GM21786 (cell line): ENCODE results near the gene ABHD17B.
"Not testable (repeated sequence)": the region's sequence is repeated elsewhere in the genome, so short reads cannot be mapped to it uniquely, and the experiment has no call there.

ENCODE experiments used
- ATAC-seq: cut with Tn5 transposase; IDR thresholded peaks from one replicate; pipeline ENCODE4 v1.9.1; 2021; ENCODE audit not compliant: unreplicated experiment

Gene ABHD17B

GRCh38 chr9:71916834-71917534 lies 6.0 kb upstream of the ABHD17B start:
- ATAC-seq = peak; percentile 75

- no peak for ATAC-seq
These were observed 4.5 kb upstream of the ABHD17B start for GRCh38 chr9:71915495-71915894.

DNA sequence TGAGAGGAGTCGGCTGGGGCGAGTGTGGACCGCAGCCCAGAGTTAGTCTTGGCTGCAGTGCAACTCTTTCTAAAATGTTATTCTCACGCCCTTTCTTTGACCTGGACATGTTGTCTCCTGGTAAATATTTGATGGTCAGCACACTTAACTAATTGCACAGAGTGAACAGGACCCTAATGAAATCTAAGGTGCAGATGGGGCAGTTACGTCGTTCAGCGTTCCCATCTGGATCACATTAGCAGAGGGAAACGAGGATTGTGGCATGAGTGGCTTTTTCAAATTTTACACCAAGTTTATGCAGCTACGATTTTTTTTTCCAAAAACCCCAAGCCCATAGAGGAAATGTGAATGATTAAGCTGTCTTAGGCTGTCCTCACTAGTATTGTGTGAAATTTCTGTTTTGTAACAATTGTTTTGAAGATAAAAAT lies 929 bp upstream of the ABHD17B start:
- ATAC-seq = no peak

- peak; percentile 6 for ATAC-seq
These were observed 338 bp downstream of the ABHD17B start for GRCh38 chr9:71910650-71911060.

DNA sequence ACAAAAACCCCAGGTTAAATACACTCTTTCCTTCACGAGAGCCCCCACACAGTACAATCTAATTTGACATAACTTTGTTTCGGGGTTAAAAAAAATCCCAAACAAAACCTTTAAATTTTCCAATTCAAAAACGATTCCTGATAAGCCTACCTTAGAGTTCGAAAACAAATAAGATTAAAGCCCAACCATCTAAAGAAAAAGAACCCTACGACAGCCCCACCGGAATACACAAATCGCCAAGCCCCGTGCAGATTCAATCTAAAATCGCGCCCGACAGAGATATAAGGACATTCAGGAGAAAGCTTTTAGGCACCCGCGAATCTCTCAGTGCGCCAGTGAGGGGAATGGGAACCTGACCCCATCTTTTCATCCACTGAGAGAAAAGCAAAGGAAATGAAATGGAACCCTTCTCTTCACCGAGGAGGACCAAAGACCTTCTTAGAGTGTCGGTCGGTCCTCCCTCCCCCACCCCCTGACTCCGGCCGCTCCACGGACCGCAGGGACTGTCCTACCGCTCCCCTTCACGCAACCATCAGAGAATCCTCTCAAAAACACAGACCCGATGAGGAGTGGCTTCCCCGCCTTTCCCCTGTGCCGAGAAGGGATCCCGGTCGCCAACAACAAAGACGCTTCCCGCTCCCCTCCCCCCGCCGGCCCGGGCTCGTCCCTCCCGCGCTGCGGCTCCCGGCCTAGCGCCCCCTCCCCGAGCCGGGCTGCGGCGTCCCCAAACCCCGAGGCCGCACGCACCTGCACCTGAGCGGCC lies 925 bp downstream of the ABHD17B start:
- ATAC-seq = peak; percentile 4

GRCh38 chr9:71908825-71909224 lies 2.2 kb downstream of the ABHD17B start:
- no peak for ATAC-seq

DNA sequence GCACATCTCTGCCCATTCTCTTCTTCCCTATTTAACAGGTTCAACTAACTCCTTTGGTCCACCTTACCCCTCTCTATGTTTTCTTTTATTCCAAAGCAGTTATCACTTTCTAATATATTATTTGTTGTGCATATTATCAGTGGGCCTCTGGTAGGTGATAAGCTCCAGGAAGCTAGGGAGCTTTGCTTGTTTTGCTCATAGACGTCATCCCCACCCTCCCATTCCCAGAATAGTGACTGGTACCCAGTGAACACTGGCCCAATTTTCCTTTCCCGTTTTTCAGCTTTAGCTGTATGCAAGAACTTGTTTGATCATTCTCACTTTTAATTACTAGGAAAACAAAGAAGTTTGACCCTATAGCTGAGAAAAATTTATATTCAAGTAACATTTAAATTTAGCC lies 6.9 kb downstream of the ABHD17B start:
- no peak for ATAC-seq

DNA sequence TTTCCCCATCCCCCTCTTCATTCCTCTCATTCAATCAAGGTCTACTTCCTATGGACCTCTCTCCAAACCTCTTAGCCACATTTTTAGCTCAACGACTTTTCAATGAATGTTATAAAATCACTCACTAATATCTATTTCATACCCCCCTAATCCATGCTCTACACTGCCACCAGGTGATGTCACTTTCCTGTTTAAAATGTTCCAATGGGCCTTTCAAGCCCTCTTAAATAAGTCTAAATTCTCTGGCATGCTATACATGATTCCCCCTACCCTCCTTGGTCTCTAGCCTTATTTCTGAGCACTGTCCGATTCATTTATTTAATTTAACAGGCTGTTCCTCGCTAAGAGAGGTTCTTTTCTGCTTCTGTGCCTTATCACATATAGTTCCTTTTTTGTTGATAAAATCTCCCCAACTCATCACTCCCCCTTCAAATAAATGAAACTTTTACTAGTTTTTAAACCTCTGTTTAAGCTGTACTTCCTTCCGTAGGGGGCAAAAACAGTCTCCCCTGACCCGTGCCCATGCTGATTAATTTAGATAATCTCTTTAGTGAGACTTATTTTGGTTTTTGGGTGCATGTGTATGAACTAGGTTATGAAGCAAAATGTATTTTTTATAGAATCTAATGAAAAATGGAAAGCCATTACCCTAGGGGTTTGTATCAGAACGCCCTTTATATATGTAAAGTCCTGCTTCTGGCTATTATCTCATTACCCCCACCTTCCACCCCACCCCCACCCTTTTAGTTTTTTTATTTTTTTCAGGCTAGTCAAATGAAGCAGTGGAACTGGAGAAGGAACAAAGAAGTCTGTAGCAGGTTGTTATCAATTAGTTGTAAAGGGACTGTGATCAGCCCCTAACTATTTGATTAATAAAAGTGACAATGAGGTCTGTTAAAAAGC lies 9.0 kb downstream of the ABHD17B start:
- no peak for ATAC-seq

DNA sequence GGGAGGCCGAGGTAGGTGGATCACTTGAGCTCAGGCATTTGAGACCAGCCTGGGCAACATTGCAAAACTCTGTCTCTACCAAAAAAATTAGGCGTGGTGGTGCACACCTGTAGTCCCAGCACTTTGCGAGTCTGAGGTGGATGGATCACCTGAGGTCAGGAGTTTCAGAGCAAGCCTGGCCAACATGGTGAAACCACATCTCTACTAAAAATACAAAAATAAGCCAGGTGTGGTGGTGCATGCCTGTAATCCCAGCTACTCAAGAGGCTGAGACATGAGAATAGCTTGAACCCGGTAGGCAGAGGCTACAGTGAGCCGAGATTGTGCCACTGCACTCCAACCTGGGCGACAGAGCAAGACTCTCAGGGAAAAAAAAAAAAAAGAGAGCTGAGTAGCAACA lies 12.2 kb downstream of the ABHD17B start:
- not testable (repeated sequence) for ATAC-seq

GRCh38 chr9:71897577-71897976 lies 13.4 kb downstream of the ABHD17B start:
- ATAC-seq = peak; percentile 59

DNA sequence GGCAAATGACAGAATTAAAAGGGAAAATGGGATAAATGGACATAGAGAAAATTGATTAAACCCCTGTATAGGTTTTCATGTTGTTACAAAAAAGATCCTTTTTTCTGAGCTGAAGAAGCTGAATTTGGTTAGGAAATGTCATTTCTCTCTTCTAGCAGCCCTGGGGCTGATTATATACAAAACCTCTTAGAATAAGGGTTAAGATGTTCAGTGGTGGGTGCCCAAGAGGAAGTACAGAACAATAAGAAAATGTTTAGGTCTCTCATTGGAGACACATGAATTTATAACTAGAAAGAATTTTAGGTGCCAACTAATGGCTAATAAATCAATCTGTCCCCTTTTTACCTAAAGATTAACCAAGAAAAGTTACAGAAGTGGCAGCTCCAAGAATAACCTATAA lies 14.2 kb downstream of the ABHD17B start:
- ATAC-seq = no peak

GRCh38 chr9:71895955-71896354 lies 15.0 kb downstream of the ABHD17B start:
- no peak for ATAC-seq

- peak; percentile 51 for ATAC-seq
These were observed 15.9 kb downstream of the ABHD17B start for GRCh38 chr9:71895117-71895516.

DNA sequence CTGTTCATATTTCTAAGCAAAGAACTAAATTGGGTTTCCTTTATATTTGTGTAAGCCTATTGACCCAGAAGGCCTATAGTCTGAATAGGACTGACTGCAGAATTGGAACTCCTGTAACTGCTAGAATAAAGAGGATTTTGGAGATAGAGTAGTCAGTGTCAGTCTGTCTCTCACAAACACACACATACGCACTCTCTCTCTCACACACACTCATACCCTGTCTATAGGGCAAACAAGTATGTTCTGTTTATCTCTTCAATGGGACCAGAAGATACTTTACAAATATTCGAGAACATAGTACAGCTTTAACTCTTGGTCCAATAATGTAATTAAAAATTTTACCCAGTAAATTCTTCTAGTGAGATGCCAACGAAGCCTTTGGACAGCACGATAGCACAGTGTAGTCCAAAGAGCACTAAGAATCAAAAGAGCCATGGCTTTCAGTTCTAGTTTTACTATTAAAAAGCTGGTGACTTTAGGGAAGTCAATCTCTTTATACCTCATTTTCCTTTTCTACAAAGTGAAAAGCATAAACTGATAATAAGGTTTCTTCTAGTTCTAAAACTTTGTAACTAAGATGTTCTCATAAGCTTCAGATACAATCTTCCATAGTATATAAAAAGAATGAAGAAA lies 19.3 kb downstream of the ABHD17B start:
- peak; percentile 42 for ATAC-seq

GRCh38 chr9:71890042-71890679 lies 20.8 kb downstream of the ABHD17B start:
- ATAC-seq = no peak

DNA sequence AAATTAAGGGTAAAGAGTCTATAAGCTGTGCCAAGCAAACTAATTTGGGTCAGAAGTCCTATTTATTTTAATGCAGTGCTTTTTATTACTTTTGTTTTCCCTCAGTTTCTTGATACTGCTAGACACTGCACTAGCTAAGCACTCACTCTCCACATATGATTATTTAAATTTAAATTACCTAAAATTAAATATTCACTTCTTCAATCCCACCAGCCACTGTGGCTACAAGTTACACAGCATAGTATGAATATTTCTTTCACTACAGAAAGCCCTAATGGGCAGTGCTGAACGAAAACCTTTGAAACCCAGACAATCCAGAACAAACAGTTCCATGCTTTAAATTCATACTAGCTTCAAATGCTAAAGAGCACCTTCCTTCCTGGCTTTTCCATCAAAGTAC lies 23.6 kb downstream of the ABHD17B start:
- ATAC-seq = no peak

DNA sequence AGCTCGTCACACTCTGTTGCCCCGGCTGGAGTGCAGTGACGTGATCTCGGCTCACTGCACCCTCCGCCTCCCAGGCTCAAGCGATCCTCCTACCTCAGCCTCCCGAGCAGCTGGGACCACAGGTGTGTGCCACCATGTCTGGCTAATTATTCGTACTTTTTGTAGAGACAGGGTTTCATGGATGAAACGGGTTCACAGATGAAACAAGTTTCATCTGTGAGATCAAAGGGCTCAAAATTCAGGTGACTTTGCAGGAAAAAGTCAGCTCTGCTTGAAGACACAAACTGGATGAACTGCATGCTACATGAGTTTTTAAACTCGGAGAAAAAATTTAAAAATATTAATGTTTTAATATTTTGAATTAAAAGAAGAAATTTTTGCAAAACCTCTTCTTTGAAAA lies 24.5 kb downstream of the ABHD17B start:
- no peak for ATAC-seq

DNA sequence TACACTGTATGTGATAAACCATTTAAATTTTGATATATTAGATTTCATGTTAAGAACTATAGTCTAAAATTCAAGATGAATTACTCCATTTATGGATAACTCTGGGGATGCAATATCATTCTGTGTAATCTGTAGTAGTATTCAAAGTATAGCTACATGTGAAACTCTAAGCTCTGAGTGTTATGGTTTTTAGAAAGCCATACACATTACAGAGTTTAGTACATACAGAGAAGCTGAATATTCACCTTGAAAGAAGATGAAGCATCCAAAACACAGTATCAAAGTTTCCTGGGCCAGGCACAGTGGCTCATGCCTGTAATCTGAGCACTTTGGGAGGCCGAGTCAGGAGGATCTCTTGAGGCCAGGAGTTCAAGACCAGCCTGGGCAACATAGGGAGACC lies 25.0 kb downstream of the ABHD17B start:
- no peak for ATAC-seq

GRCh38 chr9:71885467-71885866 lies 25.5 kb downstream of the ABHD17B start:
- no peak for ATAC-seq

DNA sequence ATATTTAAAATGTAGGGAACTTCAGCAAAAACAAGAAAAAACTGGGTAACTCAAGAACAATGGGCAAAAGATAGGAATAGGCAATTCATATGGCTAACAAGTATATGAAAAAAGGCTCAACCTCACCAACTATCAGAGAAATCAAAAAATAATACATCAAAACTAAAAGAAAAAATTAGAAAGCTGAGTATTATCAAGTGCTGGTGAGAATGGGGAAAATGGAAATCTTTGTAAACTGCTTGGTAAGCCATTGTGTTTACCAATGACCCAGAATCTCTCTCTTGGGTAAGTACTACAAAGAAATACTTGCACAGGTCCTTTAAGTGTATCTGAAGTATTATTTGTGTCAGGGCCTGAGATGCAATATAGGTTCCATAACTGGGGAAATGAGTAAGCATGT lies 27.0 kb downstream of the ABHD17B start:
- ATAC-seq = no peak
